Prostate gland (tissue), 2 donors: Measurements from ENCODE around the gene CCDC68. TPM values are rescaled to one million over a fixed set of nuclear protein-coding genes. Genes with fewer than 3 reads are reported as not detected.
"Not testable (repeated sequence)": the region's sequence is repeated elsewhere in the genome, so short reads cannot be mapped to it uniquely, and the experiment has no call there.

ENCODE experiments used
- DNase-seq: peaks from one replicate; pipeline ENCODE4 v3.0.0-alpha.2; 2019; ENCODE audit warnings: low spot score
- H3K27ac ChIP-seq, 2 donors: fragments of 200-600 bp; sonication (generic); 2 replicates each; pipeline ENCODE4 v1.5.1; 2017 to 2019
- H3K27me3 ChIP-seq: fragments of 200-600 bp; sonication (generic); replicated peaks from 2 replicates; pipeline ENCODE4 v1.5.1; 2019; ENCODE audit not compliant: insufficient read depth
- H3K36me3 ChIP-seq, 2 donors: fragments of 200-600 bp; sonication (generic); 1 replicate in 1 of 2; 2 replicates in 1 of 2; pipeline versions ENCODE4 v1.5.1 to v1.8.1; 2017 to 2019
- H3K4me1 ChIP-seq: fragments of 200-600 bp; sonication (generic); replicated peaks from 2 replicates; pipeline ENCODE4 v1.5.1; 2019
- H3K4me3 ChIP-seq, 2 donors: fragments of 200-600 bp; sonication (generic); 2 replicates each; pipeline ENCODE4 v1.5.1; 2017 to 2019
- H3K9me3 ChIP-seq: fragments of 200-600 bp; sonication (generic); 2 replicates; pipeline ENCODE4 v1.5.1; 2017
- POLR2A ChIP-seq: fragments of 450-650 bp; IDR thresholded peaks from one replicate; pipeline ENCODE4 v1.6.1; 2016; ENCODE audit warnings: antibody characterized with exemption, mild to moderate bottlenecking
- POLR2AphosphoS5 ChIP-seq: sonication (generic); formaldehyde crosslinking; IDR thresholded peaks from one replicate; pipeline ENCODE4 v1.6.1; 2017; ENCODE audit warnings: antibody characterized with exemption
- WGBS: methylation state at CpG from one replicate; pipeline ENCODE4 v1.1.5; 2018; 5-methylcytosine and 5-hydroxymethylcytosine counted together
- intact Hi-C: fragments of 100-400 bp; cut with DNase I; formaldehyde crosslinking; loops from one replicate; pipeline ENCODE4 v1.14.2; 2022
- total RNA-seq, 2 donors: library from RNA; depleted of rRNA; stranded (reverse); fragments of >200 nt; gene quantifications; one replicate each; pipeline ENCODE4 v1.1.0, GENCODE V29; 2016
- TF ChIP-seq, protein P1 (sequence below), 4 experiments: fragments of 200-600 bp in 2 of 4; fragments of 450-650 bp in 2 of 4; sonication (generic) in 2 of 4; IDR thresholded peaks; 1 replicate in 3 of 4; 2 replicates in 1 of 4; pipeline ENCODE4 v1.5.1; 2016 to 2019; ENCODE audit warnings: antibody characterized with exemption in 4 of 4, mild to moderate bottlenecking in 2 of 4, moderate library complexity in 2 of 4

Gene CCDC68
- total RNA-seq, 2 donors from 2014 or later, result 7.9 to 20.8 TPM

DNA sequence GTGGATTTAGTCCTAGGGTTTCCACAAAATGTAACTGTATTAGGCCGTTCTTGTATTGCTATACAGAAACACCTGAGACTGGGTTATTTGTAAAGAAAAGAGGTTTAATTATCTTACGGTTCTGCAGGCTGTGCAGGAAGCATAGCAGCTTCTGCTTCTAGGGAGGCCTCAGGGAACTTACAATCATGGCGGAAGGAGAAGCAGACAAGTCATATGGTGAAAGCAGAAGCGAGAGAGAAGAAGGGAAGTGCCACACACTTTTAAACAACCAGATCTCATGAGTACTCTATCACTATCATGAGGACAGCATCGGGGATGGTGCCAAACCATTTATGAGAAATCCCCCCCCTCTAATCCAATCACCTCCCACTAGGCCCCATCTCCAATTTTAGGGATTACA is 9.5 kb upstream of the CCDC68 start:
- Histone ChIP-seq H3K4me1 (no peaks in the 10 kb centered on the region), H3K27me3 (no peaks in the 10 kb centered on the region), H3K4me3 (no peak overlapping the region), H3K36me3 (no peaks in the 10 kb centered on the region), H3K27ac (no peak overlapping the region), H3K9me3 (no peaks in the 10 kb centered on the region)
- no peak for DNase-seq
- intact Hi-C loops, result no loop called here
- no peak for TF ChIP-seq POLR2AphosphoS5
- WGBS, result 91% methylated on average over 5 of the region's 5 CpGs

DNA sequence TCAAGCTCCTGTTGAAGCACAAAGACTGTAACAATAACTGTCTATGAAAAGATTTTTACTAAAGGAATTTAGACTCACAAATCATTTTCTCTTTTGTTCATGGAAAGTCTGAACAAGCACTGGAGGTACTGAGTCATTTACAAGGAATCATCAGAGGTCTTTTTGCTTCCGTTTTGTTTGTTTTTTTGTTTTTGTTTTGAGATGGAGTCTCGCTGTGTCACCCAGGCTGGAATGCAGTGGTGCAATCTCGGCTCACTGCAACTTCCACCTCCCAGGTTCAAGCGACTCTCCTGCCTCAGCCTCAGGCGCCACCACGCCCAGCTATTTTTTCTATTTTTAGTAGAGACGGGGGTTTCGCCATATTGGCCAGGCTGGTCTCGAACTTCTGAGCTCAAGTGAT is 9.0 kb upstream of the CCDC68 start:
- intact Hi-C loops, H3K36me3 ChIP-seq, DNase-seq, H3K4me1 ChIP-seq, H3K9me3 ChIP-seq, H3K4me3 ChIP-seq, H3K27me3 ChIP-seq, H3K27ac ChIP-seq: not testable (repeated sequence)
- 91% methylated on average over 9 of the region's 9 CpGs for WGBS

DNA sequence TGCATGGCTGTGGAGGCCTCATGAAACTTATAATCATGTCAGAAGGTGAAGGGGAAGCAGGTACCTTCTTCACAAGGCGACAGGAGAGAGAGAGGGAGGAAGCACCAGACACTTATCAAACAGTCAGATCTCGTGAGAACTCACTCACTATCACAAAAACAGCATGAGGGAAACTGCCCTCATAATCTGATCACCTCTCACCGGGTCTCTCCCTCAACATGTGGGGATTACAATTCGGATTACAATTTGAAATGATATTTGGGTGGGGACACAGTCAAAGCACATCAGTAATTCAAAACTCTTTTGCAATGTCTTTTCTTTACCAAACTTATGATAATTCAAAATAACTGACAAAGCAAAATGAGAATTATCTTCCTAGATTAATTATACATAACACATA is 8.5 kb upstream of the CCDC68 start:
- no peaks in the 10 kb centered on the region for H3K4me1 ChIP-seq
- intact Hi-C loops, result no loop called here
- no peaks in the 10 kb centered on the region for H3K36me3 ChIP-seq
- H3K27me3 ChIP-seq, result no peaks in the 10 kb centered on the region
- H3K27ac ChIP-seq, result no peak overlapping the region
- 67% methylated on average over 4 of the region's 4 CpGs for WGBS
- no peak for DNase-seq
- no peak for TF ChIP-seq POLR2A
- no peak for TF ChIP-seq POLR2AphosphoS5
- TF ChIP-seq, protein P1, sequence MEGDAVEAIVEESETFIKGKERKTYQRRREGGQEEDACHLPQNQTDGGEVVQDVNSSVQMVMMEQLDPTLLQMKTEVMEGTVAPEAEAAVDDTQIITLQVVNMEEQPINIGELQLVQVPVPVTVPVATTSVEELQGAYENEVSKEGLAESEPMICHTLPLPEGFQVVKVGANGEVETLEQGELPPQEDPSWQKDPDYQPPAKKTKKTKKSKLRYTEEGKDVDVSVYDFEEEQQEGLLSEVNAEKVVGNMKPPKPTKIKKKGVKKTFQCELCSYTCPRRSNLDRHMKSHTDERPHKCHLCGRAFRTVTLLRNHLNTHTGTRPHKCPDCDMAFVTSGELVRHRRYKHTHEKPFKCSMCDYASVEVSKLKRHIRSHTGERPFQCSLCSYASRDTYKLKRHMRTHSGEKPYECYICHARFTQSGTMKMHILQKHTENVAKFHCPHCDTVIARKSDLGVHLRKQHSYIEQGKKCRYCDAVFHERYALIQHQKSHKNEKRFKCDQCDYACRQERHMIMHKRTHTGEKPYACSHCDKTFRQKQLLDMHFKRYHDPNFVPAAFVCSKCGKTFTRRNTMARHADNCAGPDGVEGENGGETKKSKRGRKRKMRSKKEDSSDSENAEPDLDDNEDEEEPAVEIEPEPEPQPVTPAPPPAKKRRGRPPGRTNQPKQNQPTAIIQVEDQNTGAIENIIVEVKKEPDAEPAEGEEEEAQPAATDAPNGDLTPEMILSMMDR (IDR thresholded peaks at IDR 0.05), result no peak
- H3K9me3 ChIP-seq, result no peaks in the 10 kb centered on the region
- H3K4me3 ChIP-seq, result no peak overlapping the region

DNA sequence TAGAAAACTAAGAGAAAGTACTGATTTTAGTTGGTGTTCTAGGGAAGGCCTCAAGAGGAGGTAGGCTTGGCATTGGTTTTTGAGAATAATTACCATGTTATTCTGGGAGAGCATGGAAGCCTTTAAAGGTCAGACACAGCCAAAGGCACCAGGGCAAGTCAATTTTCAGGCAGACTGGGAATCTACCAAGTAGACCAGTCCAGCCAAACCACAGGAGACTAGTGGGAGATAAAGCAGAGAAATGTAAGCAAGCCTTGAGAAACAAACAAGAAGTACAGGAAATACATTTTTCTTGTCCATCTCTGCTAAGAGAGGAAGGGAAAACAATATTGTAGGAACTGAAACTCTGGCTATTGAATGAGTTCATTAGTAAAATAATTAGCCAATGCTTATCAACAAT is 5.5 kb upstream of the CCDC68 start:
- Histone ChIP-seq H3K4me3 (no peak overlapping the region), H3K36me3 (no peaks in the 10 kb centered on the region), H3K27me3 (no peaks in the 10 kb centered on the region), H3K27ac (no peak overlapping the region), H3K4me1 (no peaks in the 10 kb centered on the region), H3K9me3 (no peaks in the 10 kb centered on the region)
- intact Hi-C loops, result no loop called here
- TF ChIP-seq POLR2AphosphoS5, result no peak
- TF ChIP-seq POLR2A, result no peak
- TF ChIP-seq, protein P1 (IDR thresholded peaks at IDR 0.05), result no peak
- no peak for DNase-seq

DNA sequence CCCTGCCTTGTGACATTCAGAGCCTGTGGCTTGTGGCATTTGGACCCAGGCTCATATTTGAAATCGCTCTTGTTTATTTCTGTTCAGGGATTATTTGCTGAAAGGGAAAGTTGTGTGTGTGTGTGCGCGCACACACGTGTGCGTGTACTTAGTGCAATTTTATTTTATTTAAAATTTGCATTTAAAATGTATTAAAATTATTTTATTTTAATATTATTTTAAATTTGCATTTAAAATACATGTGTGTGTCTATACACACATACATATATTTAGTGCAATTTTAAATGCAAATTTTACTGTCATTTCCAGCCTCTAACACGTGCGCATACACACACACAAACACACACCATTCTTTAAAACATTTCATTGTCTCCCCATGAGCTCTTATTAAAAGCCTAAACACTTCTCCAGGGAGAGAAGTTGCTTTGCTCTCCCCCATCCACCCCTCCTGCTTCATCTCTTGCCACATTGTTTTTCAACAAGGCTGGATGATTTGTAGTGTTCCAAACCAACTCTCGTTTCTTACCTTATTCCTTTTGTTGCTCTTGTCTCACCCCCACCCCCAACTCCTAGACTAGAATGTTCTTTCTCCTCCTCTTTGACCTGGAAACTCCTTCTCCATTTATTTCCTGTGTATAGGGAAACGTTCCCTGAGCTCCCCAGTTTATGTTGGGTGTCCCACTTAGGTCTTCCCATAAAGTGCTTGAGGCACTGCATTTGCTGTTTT is 3.8 kb upstream of the CCDC68 start:
- H3K27me3 ChIP-seq, result no peaks in the 10 kb centered on the region
- no peak for DNase-seq
- no peak for TF ChIP-seq POLR2A
- TF ChIP-seq POLR2AphosphoS5, result no peak
- TF ChIP-seq, protein P1 (IDR thresholded peaks at IDR 0.05), result no peak
- no peaks in the 10 kb centered on the region for H3K36me3 ChIP-seq
- intact Hi-C loops, result no loop called here
- H3K4me3 ChIP-seq, result no peak overlapping the region
- H3K4me1 ChIP-seq, result no peaks in the 10 kb centered on the region
- WGBS, result 84% methylated on average over 9 of the region's 9 CpGs
- H3K27ac ChIP-seq, result no peak overlapping the region
- no peaks in the 10 kb centered on the region for H3K9me3 ChIP-seq

DNA sequence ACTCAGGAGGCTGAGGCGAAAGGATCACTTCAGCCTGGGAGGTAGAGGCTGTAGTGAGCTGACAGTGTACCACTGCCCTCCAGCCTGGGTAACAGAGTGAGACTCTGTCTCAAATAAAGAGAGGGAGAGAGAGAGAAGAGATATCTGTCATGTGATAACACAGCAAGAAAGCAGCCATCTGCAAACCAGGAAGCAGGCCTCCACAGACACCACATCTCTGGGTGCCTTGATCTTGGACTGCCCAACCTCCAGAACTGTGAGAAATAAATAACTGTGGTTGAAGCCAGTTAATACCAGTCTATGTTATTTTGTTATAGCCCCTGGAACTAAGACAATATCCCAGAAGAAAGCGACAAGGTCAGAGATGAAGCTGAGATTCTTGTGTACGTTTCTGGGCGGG is 2.6 kb upstream of the CCDC68 start:
- no peaks in the 10 kb centered on the region for H3K27me3 ChIP-seq
- no peaks in the 10 kb centered on the region for H3K36me3 ChIP-seq
- no peaks in the 10 kb centered on the region for H3K4me1 ChIP-seq
- DNase-seq, result no peak
- H3K9me3 ChIP-seq, result no peaks in the 10 kb centered on the region
- H3K27ac ChIP-seq, result no peak overlapping the region
- intact Hi-C loops, result no loop called here
- 98% methylated on average over 4 of the region's 4 CpGs for WGBS
- no peak for TF ChIP-seq POLR2AphosphoS5
- TF ChIP-seq, protein P1 (IDR thresholded peaks at IDR 0.05), result no peak
- TF ChIP-seq POLR2A, result no peak
- H3K4me3 ChIP-seq, result no peak overlapping the region
